HL-60/S4 (cell line): Measurements from ENCODE around the gene RETREG1.
"Not testable (repeated sequence)": the region's sequence is repeated elsewhere in the genome, so short reads cannot be mapped to it uniquely, and the experiment has no call there.

Source experiments
- in situ Hi-C: fragments of 300-500 bp; cut with MboI; formaldehyde crosslinking; loops from 2 replicates; pipeline ENCODE4 v1.14.3; 2022; ENCODE audit warnings: low sequenced_read_pairs

Gene RETREG1, protein sequence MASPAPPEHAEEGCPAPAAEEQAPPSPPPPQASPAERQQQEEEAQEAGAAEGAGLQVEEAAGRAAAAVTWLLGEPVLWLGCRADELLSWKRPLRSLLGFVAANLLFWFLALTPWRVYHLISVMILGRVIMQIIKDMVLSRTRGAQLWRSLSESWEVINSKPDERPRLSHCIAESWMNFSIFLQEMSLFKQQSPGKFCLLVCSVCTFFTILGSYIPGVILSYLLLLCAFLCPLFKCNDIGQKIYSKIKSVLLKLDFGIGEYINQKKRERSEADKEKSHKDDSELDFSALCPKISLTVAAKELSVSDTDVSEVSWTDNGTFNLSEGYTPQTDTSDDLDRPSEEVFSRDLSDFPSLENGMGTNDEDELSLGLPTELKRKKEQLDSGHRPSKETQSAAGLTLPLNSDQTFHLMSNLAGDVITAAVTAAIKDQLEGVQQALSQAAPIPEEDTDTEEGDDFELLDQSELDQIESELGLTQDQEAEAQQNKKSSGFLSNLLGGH

DNA sequence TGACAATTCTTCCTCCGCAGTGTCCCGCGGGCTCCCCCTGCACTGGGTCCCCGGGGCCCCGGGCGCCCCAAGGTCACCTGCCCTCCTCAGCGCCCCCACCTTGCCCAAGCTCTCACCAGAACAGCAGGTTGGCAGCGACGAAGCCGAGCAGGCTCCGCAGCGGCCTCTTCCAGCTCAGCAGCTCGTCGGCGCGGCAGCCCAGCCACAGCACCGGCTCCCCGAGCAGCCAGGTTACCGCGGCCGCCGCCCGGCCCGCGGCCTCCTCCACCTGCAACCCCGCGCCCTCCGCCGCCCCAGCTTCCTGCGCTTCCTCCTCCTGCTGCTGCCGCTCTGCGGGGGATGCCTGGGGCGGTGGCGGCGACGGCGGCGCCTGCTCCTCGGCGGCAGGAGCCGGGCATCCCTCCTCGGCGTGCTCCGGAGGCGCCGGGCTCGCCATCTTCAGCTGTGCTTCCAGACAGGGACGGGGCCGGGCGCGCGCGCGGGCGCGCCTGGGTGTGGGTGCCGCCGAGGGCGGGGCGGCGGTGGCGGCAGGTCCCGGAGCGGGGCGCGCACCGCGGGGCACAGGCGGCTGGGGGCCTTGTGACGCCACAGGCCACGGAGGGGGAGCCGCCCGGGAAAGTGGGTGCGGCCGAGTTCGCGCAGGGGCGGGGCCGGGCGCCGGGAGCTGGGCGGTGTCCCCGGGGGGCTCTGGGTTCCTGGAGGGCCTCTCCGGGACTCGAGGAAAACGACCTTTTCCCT lies at the start of gene RETREG1:
TSS of gene RETREG1 (minus strand) at position 462 of the 738 bp plus-strand sequence. CDS start at position 436, 26 bp downstream.
- in situ Hi-C loops, result no loop called here

DNA sequence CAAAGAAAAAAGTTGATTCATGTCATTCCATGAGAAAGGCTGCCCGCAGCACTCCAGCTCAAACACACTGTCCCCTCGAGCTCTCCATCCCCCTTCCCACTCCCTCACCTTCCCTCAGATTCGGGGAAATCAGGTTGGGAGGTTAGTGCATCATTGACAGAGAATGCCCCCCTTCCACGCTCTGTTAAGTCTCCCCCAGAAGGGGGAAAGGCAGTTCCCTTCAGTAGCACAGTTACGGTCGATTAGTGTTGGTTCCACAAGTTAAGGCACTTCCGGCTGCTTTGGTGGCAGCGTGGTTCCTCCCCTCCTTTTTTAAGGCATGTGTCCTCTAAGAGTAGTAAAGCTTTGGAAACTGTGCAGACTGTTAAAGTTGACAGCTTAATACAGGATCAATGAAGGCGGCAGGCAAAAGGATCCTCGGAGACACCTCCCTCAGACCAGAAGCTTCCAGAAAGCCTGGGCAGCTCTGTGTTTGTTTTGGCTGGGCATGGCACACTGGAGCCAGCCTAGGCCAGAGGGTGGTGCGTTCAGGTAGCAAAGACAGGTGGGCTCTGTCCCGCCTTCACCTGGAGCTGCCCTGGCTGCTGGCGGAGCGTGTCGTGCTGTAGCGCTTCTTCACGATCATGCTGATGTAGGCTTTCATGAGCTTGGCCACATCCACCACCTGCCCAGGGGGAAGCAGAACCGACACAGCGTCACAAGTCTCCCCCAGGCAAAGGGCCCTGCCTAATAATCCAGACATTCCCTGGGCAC lies 49.5 kb upstream of the RETREG1 start:
- in situ Hi-C loops, result no loop called here

DNA sequence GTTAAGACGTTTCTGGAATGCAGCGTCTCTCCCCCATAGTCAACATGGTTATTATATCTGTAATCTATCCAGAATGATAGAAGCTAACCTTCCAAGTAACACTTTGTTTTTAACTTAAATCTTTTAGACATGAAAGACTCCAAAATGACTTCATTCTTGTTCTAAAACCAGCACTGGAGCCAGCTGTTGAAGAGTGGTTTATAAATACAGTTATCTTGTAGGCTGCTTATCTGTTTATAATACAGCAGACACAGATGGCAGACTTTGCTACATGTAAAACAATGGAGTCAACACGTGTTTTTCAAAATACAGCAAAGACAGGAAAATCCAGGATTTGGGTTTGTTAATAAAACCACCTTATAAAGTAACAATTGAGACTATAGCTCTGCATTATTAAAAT lies 48.8 kb upstream of the RETREG1 start:
- in situ Hi-C loops, result no loop called here

DNA sequence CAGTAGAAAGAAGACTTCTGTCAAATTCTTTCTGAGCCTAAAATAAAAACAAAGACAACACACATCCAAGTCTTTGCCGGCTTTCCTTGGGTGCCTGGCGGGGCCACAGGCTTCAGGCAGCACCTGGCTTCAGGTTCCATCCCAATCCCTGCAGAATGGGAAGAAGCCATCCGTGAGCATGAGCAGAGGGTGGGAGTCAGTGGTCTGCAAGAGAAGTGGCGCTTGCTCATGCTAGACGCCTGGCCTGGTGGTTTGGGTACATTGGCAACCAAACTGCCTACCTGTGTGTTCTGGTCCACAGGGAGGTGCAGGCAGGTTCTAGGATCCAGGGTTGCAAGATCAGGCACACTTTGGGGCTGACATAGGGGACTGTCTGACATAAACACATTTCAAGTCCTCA lies 47.6 kb upstream of the RETREG1 start:
- in situ Hi-C loops, result no loop called here

GRCh38 chr5:16663840-16664239 lies 47.0 kb upstream of the RETREG1 start:
- in situ Hi-C loops, result no loop called here

GRCh38 chr5:16661713-16662112 lies 44.9 kb upstream of the RETREG1 start:
- in situ Hi-C loops, result no loop called here

DNA sequence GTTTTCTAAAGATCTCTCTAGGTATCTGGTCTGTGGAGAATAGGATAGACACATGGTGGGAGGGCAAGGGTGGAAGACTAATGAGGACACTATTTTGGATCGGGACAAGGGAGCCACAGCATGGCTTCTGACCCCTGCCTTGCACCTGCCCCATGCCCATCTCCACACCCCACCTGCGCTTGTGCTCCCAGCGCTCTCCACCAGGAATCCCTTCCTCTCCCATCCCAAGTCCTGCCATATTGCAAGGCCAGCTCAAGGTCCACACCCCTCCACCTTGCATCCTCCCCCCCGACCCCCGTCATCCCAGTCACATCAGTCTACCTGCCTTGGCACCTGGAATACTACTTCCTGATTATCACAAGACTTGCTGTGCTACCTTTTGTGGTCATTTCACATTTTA lies 44.2 kb upstream of the RETREG1 start:
- in situ Hi-C loops, result no loop called here

DNA sequence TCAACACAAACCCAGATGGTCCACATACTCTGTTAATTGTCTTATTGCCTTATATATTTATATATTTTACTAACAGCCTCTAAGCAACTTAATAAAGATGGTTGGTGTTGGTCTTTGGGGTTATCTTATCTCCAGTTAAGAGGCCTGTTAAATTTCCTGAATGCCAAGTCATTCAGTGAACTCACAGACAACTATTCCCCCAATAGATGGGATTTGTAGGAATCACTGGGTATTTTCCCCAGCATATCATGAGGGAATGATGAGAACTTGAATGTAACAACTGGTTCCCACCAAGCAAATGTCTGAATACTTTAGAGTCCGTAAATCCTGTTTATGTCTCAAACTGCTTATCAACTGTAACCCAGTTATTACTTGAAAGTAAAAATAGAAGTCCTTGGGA lies 42.7 kb upstream of the RETREG1 start:
- in situ Hi-C loops, result no loop called here

DNA sequence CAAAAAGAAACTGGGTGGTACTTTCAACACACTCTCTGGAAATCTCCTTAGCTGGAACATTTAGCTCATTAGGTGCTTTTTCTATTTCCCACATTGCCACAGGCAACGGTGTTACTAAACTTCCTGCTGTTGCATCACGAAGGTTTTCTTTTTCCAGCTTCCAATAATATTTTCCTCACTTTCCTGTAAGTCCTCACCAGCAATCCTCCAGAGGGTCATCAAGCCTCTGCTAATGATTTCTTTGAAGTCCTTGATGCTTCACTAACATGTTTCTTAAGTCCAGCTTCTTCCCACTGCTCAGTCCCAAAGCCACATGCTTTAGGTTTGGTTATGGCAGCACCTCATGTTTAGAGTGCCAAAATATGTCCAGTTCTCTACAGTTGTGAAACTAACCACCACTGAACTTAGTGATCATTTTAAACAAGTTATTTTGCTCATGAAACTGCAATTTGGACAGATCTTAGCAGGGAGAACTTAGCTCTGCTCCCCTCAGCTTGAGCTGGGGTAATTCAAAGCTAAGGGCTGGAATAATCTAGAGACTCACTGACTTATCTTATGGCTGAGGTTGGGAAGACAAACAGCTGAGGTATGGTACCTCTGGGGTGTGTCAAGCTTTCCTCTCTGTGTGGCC lies 39.9 kb upstream of the RETREG1 start:
- in situ Hi-C loops, result no loop called here

DNA sequence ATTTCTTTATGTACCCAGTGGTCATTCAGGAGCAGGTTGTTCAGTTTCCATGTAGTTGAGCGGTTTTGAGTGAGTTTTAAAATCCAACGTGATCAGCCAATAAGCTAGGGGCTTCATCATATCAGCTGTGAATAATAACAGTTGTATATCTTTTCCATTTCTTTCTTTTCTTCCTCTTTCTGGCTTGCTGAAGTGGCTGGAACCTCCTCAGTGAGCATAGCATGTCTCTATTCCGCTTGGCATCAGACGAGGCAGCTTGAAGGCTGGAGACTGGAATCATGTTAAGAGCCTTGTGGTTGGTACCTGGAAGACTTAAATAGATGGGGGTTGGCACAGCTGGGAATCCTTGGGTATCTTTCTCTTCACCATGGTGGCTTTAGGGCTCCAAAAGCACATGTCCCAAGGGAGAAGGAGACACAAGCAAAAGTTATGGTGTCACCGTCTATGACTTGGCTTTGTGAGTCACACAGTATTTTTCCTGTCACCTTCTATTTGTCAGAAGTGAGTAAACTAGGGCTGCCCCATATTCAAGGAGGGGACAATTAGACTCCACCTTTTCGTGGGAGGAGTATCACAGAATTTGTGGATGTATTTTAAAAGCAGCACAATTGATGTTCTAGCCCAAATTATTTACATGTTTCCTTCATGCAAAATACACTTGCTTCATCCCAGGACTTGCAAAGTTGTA lies 38.0 kb upstream of the RETREG1 start:
- in situ Hi-C loops, result no loop called here

DNA sequence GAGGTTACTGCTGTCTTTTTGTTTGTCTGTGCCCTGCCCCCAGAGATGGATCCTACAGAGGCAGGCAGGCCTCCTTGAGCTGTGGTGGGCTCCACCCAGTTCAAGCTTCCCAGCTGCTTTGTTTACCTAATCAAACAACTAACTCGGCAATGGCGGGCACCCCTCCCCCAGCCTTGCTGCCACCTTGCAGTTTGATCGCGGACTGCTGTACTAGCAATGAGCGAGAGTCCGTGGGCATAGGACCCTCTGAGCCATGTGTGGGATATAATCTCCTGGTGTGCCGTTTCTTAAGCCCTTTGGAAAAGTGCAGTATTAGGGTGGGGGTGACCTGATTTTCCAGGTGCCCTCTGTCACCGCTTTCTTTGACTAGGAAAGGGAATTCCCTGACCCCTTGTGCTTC lies 31.9 kb upstream of the RETREG1 start:
- in situ Hi-C loops, result not testable (repeated sequence)

- in situ Hi-C loops, result no loop called here
Observed at GRCh38 chr5:16644301-16644889, 27.6 kb upstream of the RETREG1 start.

- in situ Hi-C loops, result no loop called here
Observed at GRCh38 chr5:16642867-16643266, 26.1 kb upstream of the RETREG1 start.

- in situ Hi-C loops, result no loop called here
Observed at GRCh38 chr5:16639206-16639605, 22.4 kb upstream of the RETREG1 start.

DNA sequence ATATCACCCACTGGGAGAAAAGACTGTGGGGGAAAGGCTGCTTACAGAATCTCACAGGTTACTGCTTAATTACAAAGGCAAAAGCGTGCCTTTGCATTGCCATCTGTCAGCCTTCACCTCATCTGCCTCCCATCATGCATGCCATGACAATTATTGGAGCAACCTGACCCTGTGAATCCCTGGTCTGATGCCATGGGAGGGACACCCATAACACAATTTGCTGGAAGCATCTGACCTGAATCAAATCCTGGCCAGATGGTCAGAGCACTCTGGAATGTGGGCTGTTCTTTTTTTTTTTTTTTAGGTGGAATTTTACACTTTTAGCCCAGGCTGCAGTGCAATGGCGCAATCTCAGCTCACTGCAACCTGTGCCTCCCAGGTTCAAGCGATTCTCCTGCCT lies 11.6 kb upstream of the RETREG1 start:
- in situ Hi-C loops, result no loop called here

- in situ Hi-C loops, result no loop called here
Observed at GRCh38 chr5:16626696-16627264, 10.0 kb upstream of the RETREG1 start.

DNA sequence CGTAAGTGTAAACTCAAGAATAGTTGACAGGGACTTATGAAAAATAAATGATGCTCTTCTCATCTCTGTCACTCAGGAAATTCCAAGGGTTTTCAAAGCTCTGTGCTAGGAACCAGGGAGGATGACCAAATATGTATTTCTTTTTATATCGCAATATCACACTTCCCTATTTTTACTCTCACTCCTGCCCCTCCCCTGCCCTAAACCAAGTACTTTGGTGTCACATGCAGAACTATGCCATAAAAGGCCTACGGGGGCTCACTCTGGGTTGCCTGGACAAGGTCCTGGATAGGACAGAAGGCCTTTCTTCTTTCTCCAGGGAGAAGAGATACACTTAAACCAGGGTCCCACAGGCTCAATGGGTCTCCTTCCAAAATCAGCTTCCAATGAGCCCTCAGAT lies 8.3 kb upstream of the RETREG1 start:
- in situ Hi-C loops, result no loop called here

DNA sequence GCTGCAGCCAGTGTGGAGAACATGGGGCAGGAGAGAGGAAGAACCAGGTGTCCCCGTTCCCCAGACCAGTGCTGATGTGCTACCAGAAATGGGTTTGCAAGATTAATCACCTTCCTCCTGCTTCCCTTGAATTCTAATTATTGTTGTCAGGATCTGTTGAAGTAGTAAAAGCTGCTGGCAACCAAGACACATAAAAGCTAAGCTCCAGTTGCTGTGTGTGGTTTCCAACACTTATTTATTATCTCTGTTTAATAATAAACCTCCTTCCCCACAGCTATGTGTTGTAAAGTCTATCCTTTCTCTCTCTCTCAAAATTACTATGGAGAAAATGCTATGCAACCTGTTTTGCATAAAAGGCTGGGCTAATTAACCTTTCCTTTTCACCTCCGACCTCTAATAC lies 2.3 kb upstream of the RETREG1 start:
- in situ Hi-C loops, result no loop called here

DNA sequence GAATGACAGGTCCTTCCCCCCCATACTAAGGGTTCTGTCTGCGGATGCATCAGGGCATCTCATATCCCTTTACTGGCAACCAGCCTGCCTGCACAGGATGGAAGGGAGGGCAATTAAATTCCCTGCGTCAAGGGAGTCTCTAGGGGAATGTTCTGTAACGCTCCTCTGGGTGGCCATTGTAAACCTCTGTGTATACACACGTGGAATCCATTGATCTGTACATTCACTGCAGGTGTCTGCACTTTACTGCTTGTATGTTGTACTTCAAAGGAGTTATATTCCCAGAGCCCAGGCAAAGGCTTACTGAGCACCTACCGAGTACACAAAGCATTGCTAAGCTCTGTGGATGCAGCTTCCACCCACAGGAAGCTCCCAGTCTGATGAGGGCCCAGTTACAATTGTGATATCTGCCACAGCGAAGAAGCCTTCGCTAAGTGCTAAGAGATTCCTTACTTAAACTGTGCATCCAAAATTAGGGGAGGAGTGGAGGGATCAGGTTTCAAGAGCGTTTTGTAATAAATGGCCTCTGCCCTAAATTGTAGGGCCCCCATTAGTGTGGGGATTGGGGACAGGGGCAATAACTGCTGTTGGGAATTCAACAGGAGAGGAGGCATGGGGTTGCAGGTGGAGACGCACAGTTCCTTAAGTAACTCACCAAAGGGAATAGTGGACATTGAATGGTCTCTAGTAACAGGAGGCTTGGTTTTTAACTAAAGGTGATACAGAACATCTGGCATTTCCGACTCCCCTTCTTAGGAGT lies 1.5 kb upstream of the RETREG1 start:
- in situ Hi-C loops, result no loop called here
